ENCODE measurements around the gene AUTS2. TPM values are rescaled to one million over a fixed set of nuclear protein-coding genes. Genes with fewer than 3 reads are reported as not detected.

AUTS2 gene
- total RNA-seq, 1 experiment from 2014 or later = not detected

DNA sequence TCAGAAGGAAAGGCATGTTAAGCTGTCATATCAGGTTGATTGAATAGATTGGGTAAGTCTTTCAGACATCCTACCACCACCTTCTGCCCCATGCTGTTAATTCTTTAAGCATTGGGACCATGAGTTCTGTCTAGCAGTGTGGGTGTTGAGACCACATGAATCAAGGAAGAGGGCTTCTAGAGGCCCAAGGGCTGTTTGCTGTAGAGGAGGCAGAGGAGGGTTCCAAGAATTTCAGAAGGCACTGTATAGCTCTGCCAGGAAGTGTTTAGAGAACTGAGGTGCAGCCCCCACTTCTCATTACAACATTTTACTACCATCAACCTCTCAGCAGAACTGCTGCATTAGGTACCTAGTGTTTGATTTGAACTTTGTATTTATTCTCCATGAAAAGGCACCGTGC, 720.2 kb downstream of the AUTS2 start:
- H3K9me3 Mint-ChIP-seq (ENCODE audit: low read depth, unreplicated experiment) = peaks cover 17% of the 10 kb centered on the region
- H3K27ac Mint-ChIP-seq (ENCODE audit: unreplicated experiment) = no peak overlapping the region
- no peaks in the 10 kb centered on the region for H3K4me1 Mint-ChIP-seq (ENCODE audit: low read depth, unreplicated experiment)
- H3K36me3 Mint-ChIP-seq (ENCODE audit: insufficient read depth, unreplicated experiment) = no peaks in the 10 kb centered on the region
- DNase-seq = no peak
- CTCF ChIA-PET = no interaction called here
- TF ChIP-seq, protein P1, sequence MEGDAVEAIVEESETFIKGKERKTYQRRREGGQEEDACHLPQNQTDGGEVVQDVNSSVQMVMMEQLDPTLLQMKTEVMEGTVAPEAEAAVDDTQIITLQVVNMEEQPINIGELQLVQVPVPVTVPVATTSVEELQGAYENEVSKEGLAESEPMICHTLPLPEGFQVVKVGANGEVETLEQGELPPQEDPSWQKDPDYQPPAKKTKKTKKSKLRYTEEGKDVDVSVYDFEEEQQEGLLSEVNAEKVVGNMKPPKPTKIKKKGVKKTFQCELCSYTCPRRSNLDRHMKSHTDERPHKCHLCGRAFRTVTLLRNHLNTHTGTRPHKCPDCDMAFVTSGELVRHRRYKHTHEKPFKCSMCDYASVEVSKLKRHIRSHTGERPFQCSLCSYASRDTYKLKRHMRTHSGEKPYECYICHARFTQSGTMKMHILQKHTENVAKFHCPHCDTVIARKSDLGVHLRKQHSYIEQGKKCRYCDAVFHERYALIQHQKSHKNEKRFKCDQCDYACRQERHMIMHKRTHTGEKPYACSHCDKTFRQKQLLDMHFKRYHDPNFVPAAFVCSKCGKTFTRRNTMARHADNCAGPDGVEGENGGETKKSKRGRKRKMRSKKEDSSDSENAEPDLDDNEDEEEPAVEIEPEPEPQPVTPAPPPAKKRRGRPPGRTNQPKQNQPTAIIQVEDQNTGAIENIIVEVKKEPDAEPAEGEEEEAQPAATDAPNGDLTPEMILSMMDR (IDR thresholded peaks at IDR 0.05; ENCODE audit: unreplicated experiment) = no peak
- intact Hi-C loops (cut with micrococcal nuclease; ENCODE audit: unreplicated experiment) = no loop called here
- no peaks in the 10 kb centered on the region for H3K27me3 Mint-ChIP-seq (ENCODE audit: unreplicated experiment)
- H3K4me3 Mint-ChIP-seq (ENCODE audit: low read depth, unreplicated experiment) = no peak overlapping the region
- BruUV-seq (replicated peaks) = no TSS peak

DNA sequence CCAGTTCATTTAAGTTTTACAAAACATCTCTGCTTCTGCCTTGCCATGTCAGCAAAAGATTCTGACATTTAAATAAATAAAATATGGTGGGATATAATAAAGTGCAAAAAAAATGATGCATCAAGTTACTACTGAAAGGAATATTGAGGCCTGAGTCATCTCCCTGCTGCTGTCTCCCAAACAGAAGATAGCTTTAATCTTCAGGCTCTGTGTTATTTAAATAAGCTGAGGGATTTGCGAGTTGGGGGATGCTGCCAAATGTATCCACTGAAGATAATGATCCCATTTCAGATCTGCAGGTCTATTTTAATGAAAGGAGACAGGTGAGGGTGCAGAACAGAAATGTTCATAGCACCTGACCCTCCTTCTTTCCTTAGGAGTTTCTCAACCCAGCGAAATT, 720.8 kb downstream of the AUTS2 start:
- CTCF ChIA-PET = no interaction called here
- H3K36me3 Mint-ChIP-seq (ENCODE audit: insufficient read depth, unreplicated experiment) = no peaks in the 10 kb centered on the region
- no peaks in the 10 kb centered on the region for H3K27me3 Mint-ChIP-seq (ENCODE audit: unreplicated experiment)
- peaks cover 17% of the 10 kb centered on the region for H3K9me3 Mint-ChIP-seq (ENCODE audit: low read depth, unreplicated experiment)
- H3K4me3 Mint-ChIP-seq (ENCODE audit: low read depth, unreplicated experiment) = no peak overlapping the region
- no peaks in the 10 kb centered on the region for H3K4me1 Mint-ChIP-seq (ENCODE audit: low read depth, unreplicated experiment)
- no TSS peak for BruUV-seq (replicated peaks)
- TF ChIP-seq, protein P1 (IDR thresholded peaks at IDR 0.05; ENCODE audit: unreplicated experiment) = no peak
- no peak for DNase-seq
- no peak overlapping the region for H3K27ac Mint-ChIP-seq (ENCODE audit: unreplicated experiment)
- intact Hi-C loops (cut with micrococcal nuclease; ENCODE audit: unreplicated experiment) = no loop called here

DNA sequence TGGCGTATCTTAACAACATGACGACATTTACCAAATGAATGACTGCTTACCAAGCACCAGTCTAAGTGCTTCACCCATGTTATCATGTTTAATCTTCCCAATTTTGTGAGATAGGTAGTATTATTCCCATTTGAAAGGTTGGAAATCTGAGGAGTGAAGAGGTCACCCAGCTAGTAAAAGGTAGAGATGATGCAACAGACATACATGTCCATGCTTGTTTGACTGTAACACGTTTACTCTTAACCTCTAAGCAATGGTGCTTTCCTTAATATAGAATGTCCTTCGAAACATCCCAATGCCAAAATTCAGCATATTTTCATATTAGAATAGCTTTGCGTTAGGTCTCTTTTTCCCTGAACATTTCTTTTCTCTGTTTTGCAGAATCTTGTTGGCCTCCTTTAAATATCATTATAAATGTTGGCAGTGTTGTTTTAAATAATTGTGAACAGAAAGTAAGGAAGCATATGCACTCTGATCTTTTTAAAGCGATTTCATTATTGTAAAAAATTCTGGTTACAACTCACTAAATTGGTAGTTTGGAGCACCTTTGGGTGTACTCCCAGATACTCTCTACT, 722.8 kb downstream of the AUTS2 start:
- no peak for DNase-seq
- Mint-ChIP-seq H3K36me3 (ENCODE audit: insufficient read depth, unreplicated experiment) (no peaks in the 10 kb centered on the region), H3K27me3 (ENCODE audit: unreplicated experiment) (no peaks in the 10 kb centered on the region), H3K4me3 (ENCODE audit: low read depth, unreplicated experiment) (no peak overlapping the region), H3K9me3 (ENCODE audit: low read depth, unreplicated experiment) (peaks cover 8% of the 10 kb centered on the region), H3K4me1 (ENCODE audit: low read depth, unreplicated experiment) (no peaks in the 10 kb centered on the region), H3K27ac (ENCODE audit: unreplicated experiment) (no peak overlapping the region)
- no TSS peak for BruUV-seq (replicated peaks)
- TF ChIP-seq, protein P1 (IDR thresholded peaks at IDR 0.05; ENCODE audit: unreplicated experiment) = no peak
- intact Hi-C loops (cut with micrococcal nuclease; ENCODE audit: unreplicated experiment) = no loop called here
- CTCF ChIA-PET = no interaction called here

DNA sequence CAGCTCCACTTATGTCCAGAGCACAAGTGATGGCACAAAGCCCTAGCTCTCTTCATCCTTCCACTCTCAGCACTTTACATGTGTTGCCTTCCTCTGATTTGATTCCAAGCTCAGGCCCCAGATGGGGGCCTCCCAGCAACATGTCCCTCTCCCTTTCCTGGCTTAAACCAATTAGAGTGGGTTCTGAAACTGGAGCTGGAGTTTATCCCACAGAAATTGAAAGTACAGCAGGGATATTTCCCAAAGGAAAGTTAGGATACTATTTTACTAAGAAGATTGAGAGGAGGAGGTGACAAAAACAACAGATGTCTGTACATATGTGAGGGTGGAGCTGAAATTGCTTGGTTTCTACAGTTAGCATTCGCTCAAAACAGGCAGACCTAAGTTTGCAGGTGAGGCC, 724.6 kb downstream of the AUTS2 start:
- DNase-seq = no peak
- CTCF ChIA-PET = no interaction called here
- intact Hi-C loops (cut with micrococcal nuclease; ENCODE audit: unreplicated experiment) = no loop called here
- H3K4me1 Mint-ChIP-seq (ENCODE audit: low read depth, unreplicated experiment) = no peaks in the 10 kb centered on the region
- H3K36me3 Mint-ChIP-seq (ENCODE audit: insufficient read depth, unreplicated experiment) = no peaks in the 10 kb centered on the region
- no peaks in the 10 kb centered on the region for H3K27me3 Mint-ChIP-seq (ENCODE audit: unreplicated experiment)
- peaks cover 10% of the 10 kb centered on the region for H3K9me3 Mint-ChIP-seq (ENCODE audit: low read depth, unreplicated experiment)
- no peak overlapping the region for H3K27ac Mint-ChIP-seq (ENCODE audit: unreplicated experiment)
- TF ChIP-seq, protein P1 (IDR thresholded peaks at IDR 0.05; ENCODE audit: unreplicated experiment) = no peak
- no TSS peak for BruUV-seq (replicated peaks)
- no peak overlapping the region for H3K4me3 Mint-ChIP-seq (ENCODE audit: low read depth, unreplicated experiment)
